HEK293T (cell line): ENCODE data around the gene GPR153.

ENCODE experiments used
- ARNT ChIP-seq: fragments of 450-650 bp; IDR thresholded peaks from 2 replicates; pipeline ENCODE4 v1.6.1; 2017; ENCODE audit warnings: mild to moderate bottlenecking
- BHLHE40 ChIP-seq: fragments of 450-650 bp; IDR thresholded peaks from 2 replicates; pipeline ENCODE4 v1.6.1; 2016; ENCODE audit warnings: mild to moderate bottlenecking, moderate library complexity, borderline replicate concordance
- CTBP1 ChIP-seq: fragments of 450-650 bp; IDR thresholded peaks from 2 replicates; pipeline ENCODE4 v1.6.1; 2016; ENCODE audit warnings: borderline replicate concordance
- FOXA1 ChIP-seq: fragments of 450-650 bp; IDR thresholded peaks from 2 replicates; pipeline ENCODE4 v1.6.1; 2016; ENCODE audit warnings: mild to moderate bottlenecking
- FOXK2 ChIP-seq: fragments of 450-650 bp; IDR thresholded peaks from 2 replicates; pipeline ENCODE4 v1.6.1; 2016; ENCODE audit warnings: mild to moderate bottlenecking
- FOXM1 ChIP-seq: fragments of 450-650 bp; IDR thresholded peaks from 2 replicates; pipeline ENCODE4 v1.6.1; 2017; ENCODE audit warnings: mild to moderate bottlenecking, borderline replicate concordance
- ZNF384 ChIP-seq: fragments of 450-650 bp; IDR thresholded peaks from 2 replicates; pipeline ENCODE4 v1.6.1; 2016

DNA sequence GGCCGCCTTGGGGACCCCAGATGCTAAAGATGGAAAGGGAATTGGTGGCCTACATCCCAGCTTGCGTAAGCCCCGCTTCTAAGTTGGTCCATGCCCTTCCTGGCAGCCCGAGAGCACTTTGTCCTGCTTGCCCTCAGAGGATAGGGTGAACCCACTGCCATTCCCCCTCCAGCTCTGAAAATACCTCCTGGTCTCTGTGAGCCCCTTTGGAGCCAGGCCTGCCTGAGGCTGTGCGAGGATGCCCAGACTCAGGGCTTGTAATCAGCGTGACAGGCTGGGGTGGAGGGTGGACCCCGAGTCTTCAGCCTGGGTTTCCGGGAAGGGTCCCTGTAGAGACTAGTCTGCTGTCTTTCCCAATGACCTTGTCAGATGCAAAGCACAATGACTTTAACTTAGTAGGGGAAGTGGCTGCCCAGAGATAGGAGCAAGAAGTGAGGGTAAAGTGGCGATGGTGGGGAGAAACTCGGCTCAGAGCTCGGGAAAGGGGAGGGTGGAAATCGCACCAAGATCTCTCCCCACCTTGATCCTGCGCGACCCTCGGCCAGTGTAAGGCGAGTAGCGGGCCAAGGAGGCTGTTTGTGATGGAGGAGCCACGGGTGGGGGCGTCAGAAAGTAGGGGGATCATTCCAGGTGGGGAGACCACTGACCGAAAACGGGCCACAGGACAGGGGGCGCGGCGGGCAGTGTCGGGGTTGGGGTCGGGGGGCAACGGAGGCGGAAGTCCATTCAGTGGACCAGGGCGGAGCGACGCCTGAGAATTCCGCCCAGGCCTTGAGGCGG lies 19.6 kb downstream of the GPR153 start:
- TF ChIP-seq ZNF384 (no peak), FOXM1 (no peak), BHLHE40 (no peak), ARNT (no peak), FOXK2 (no peak), FOXA1 (no peak), CTBP1 (no peak)
